ENCODE measurements around the gene UGT8. TPM values are rescaled to one million over a fixed set of nuclear protein-coding genes. Genes with fewer than 3 reads are reported as not detected.
A peak's percentile ranks its signal among the peaks of the same experiment; 100 is the strongest.

UGT8 gene
- total RNA-seq, 1 donor from 2014 or later = 14.2 TPM

DNA sequence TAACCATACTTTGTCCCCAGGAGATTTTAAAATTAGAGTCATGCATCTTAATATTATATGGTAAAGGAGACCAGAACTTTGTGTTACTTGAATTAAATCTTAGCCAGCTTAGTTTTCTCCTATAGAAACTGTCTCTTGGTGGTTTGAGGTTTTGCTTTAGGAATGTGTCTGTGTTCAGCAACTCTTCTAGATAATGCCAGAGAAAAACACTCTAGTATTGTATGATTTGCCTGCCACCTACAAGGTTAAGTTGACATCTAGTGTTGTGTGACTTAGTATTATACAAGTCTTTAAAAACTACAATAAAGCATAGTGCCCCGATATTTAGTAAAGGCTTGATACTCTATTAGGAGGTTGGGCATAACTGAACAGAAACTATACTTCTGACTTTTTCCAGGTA lies 2.1 kb downstream of the UGT8 start:
- no peak for DNase-seq (ENCODE audit: extremely low spot score, unreplicated experiment)
- Mint-ChIP-seq H3K9me3 (peaks cover under 1% of the 10 kb centered on the region), H3K27me3 (peaks cover 35% of the 10 kb centered on the region), H3K4me3 (peak overlapping the region; percentile 91), H3K4me1 (ENCODE audit: unreplicated experiment) (peaks cover 7% of the 10 kb centered on the region), H3K27ac (peak overlapping the region; percentile 88), H3K36me3 (no peaks in the 10 kb centered on the region)
- TF ChIP-seq CTCF (conservative IDR thresholded peaks at IDR 0.05) = no peak

GRCh38 chr4:114601304-114602052 lies 2.9 kb downstream of the UGT8 start:
- H3K9me3 Mint-ChIP-seq = no peaks in the 10 kb centered on the region
- H3K4me1 Mint-ChIP-seq (ENCODE audit: unreplicated experiment) = peaks cover 7% of the 10 kb centered on the region
- H3K27me3 Mint-ChIP-seq = peaks cover 31% of the 10 kb centered on the region
- no peak overlapping the region for H3K27ac Mint-ChIP-seq
- no peak overlapping the region for H3K4me3 Mint-ChIP-seq
- no peaks in the 10 kb centered on the region for H3K36me3 Mint-ChIP-seq
- TF ChIP-seq CTCF (conservative IDR thresholded peaks at IDR 0.05) = no peak
- no peak for DNase-seq (ENCODE audit: extremely low spot score, unreplicated experiment)

DNA sequence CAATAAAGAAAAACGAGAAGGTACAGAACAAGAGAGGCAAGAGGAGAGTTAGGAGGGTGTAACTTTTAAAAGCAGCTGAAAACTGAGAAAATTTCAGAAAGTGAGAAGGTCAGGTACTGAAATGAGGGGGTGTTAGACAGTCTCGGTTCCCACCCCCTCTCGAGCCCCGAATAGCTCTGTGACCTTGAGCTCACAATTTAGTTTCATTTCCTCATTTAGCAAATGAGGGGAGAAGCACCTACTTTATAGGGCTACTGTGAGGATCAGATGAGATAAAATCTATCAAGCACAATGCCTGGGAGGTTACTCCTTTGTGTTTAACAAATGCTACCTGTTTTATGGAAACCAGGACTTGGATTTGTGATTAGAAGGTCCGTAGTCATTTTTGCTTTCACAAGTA lies 4.9 kb downstream of the UGT8 start:
- Mint-ChIP-seq H3K9me3 (no peaks in the 10 kb centered on the region), H3K27ac (no peak overlapping the region), H3K4me1 (ENCODE audit: unreplicated experiment) (peaks cover 7% of the 10 kb centered on the region), H3K4me3 (no peak overlapping the region), H3K27me3 (peaks cover 19% of the 10 kb centered on the region), H3K36me3 (no peaks in the 10 kb centered on the region)
- no peak for TF ChIP-seq CTCF (conservative IDR thresholded peaks at IDR 0.05)
- DNase-seq (ENCODE audit: extremely low spot score, unreplicated experiment) = no peak

DNA sequence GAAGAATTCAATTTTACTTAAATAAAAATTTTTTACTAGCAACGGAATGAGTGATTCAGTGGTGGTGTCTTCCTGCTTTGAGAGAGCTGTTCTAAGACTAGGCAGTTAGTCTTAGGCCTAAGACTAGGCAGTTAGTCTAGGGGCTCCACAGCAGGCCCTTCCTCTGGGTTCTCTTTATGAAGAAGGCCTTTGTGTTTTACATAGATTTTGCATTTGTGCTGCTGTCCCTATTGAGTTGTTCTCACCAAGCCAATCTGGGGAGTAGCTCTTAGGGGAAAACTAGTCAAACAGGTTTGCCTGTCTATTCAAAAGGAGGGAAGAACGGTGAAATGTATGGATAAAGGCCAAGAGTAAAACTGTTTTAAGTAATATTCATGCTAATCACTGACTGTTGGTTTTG lies 7.6 kb downstream of the UGT8 start:
- no peak for DNase-seq (ENCODE audit: extremely low spot score, unreplicated experiment)
- H3K4me3 Mint-ChIP-seq = no peak overlapping the region
- no peaks in the 10 kb centered on the region for H3K9me3 Mint-ChIP-seq
- TF ChIP-seq CTCF (conservative IDR thresholded peaks at IDR 0.05) = no peak
- no peaks in the 10 kb centered on the region for H3K27me3 Mint-ChIP-seq
- H3K4me1 Mint-ChIP-seq (ENCODE audit: unreplicated experiment) = no peaks in the 10 kb centered on the region
- no peaks in the 10 kb centered on the region for H3K36me3 Mint-ChIP-seq
- no peak overlapping the region for H3K27ac Mint-ChIP-seq

DNA sequence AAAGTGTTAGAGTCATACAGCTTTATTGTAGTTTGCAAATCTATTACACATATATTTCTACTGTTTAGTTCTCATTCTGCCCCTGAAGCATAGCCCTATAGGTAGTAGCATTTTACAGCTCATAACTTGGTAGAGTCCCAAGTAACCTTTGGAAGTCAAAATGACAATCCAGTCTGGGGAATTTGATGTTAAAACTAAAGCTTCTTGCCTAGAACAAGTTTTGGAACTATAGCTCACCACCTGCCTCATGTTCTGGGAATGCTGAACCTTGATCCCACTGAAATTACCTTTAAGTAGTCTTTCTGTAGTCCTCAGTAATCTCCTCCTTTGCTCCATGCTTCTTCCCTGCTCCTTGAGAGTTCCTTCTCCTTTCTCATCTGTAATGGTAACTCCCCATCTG lies 8.4 kb downstream of the UGT8 start:
- Mint-ChIP-seq H3K27me3 (no peaks in the 10 kb centered on the region), H3K9me3 (no peaks in the 10 kb centered on the region), H3K36me3 (no peaks in the 10 kb centered on the region), H3K4me1 (ENCODE audit: unreplicated experiment) (no peaks in the 10 kb centered on the region), H3K27ac (no peak overlapping the region), H3K4me3 (no peak overlapping the region)
- TF ChIP-seq CTCF (conservative IDR thresholded peaks at IDR 0.05) = no peak
- no peak for DNase-seq (ENCODE audit: extremely low spot score, unreplicated experiment)

Measured in type B pancreatic cell (in vitro differentiated cells).